ENCODE measurements around the gene NXPH1.

Gene NXPH1

GRCh38 chr7:8638076-8638475 lies 204.7 kb downstream of the NXPH1 start:
- Histone ChIP-seq H3F3A (ENCODE audit: control insufficient read depth, insufficient read depth) (no peaks in the 10 kb centered on the region), H3K4me2 (ENCODE audit: low read length) (no peak overlapping the region), H3K27me3 (ENCODE audit: control insufficient read depth, low read length) (no peaks in the 10 kb centered on the region), H3K79me2 (ENCODE audit: control insufficient read depth, low read length) (no peaks in the 10 kb centered on the region), H4K20me1 (ENCODE audit: control insufficient read depth, insufficient read depth, low read depth, low read length) (no peaks in the 10 kb centered on the region), H3K4me3 (ENCODE audit: low read length) (no peak overlapping the region), H3K4me1 (ENCODE audit: control insufficient read depth, low read length) (no peaks in the 10 kb centered on the region), H3K27ac (ENCODE audit: low read depth, low read length) (no peak overlapping the region), H3K36me3 (ENCODE audit: control insufficient read depth, low read length) (no peaks in the 10 kb centered on the region), H3K9me3 (ENCODE audit: control insufficient read depth, insufficient read depth, low read length) (no peaks in the 10 kb centered on the region), H3K9me2 (replicated peaks; ENCODE audit: control insufficient read depth, low read length) (no peaks in the 10 kb centered on the region)
- TF ChIP-seq EZH2phosphoT487 (IDR thresholded peaks at IDR 0.05; ENCODE audit: borderline replicate concordance, low read length) (no peak), CTCF (IDR thresholded peaks at IDR 0.05; ENCODE audit: low read depth, low read length, poor library complexity, severe bottlenecking) (no peak)

GRCh38 chr7:8639668-8640067 lies 206.3 kb downstream of the NXPH1 start:
- Histone ChIP-seq H3K9me3 (ENCODE audit: control insufficient read depth, insufficient read depth, low read length) (no peaks in the 10 kb centered on the region), H4K20me1 (ENCODE audit: control insufficient read depth, insufficient read depth, low read depth, low read length) (no peaks in the 10 kb centered on the region), H3K27me3 (ENCODE audit: control insufficient read depth, low read length) (no peaks in the 10 kb centered on the region), H3K27ac (ENCODE audit: low read depth, low read length) (no peak overlapping the region), H3K4me2 (ENCODE audit: low read length) (no peak overlapping the region), H3K79me2 (ENCODE audit: control insufficient read depth, low read length) (no peaks in the 10 kb centered on the region), H3K9me2 (replicated peaks; ENCODE audit: control insufficient read depth, low read length) (no peaks in the 10 kb centered on the region), H3K36me3 (ENCODE audit: control insufficient read depth, low read length) (no peaks in the 10 kb centered on the region), H3F3A (ENCODE audit: control insufficient read depth, insufficient read depth) (no peaks in the 10 kb centered on the region), H3K4me3 (ENCODE audit: low read length) (no peak overlapping the region), H3K4me1 (ENCODE audit: control insufficient read depth, low read length) (no peaks in the 10 kb centered on the region)
- TF ChIP-seq EZH2phosphoT487 (IDR thresholded peaks at IDR 0.05; ENCODE audit: borderline replicate concordance, low read length) (no peak), CTCF (IDR thresholded peaks at IDR 0.05; ENCODE audit: low read depth, low read length, poor library complexity, severe bottlenecking) (no peak)

GRCh38 chr7:8640671-8641070 lies 207.3 kb downstream of the NXPH1 start:
- Histone ChIP-seq H3K27me3 (ENCODE audit: control insufficient read depth, low read length) (no peaks in the 10 kb centered on the region), H4K20me1 (ENCODE audit: control insufficient read depth, insufficient read depth, low read depth, low read length) (no peaks in the 10 kb centered on the region), H3K27ac (ENCODE audit: low read depth, low read length) (no peak overlapping the region)

More at GRCh38 chr7:8640671-8641070, 207.3 kb downstream of the NXPH1 start:
- Histone ChIP-seq H3K79me2 (ENCODE audit: control insufficient read depth, low read length) (no peaks in the 10 kb centered on the region), H3K36me3 (ENCODE audit: control insufficient read depth, low read length) (no peaks in the 10 kb centered on the region), H3K9me3 (ENCODE audit: control insufficient read depth, insufficient read depth, low read length) (no peaks in the 10 kb centered on the region), H3K4me3 (ENCODE audit: low read length) (no peak overlapping the region), H3K4me1 (ENCODE audit: control insufficient read depth, low read length) (no peaks in the 10 kb centered on the region), H3K4me2 (ENCODE audit: low read length) (no peak overlapping the region), H3K9me2 (replicated peaks; ENCODE audit: control insufficient read depth, low read length) (no peaks in the 10 kb centered on the region), H3F3A (ENCODE audit: control insufficient read depth, insufficient read depth) (no peaks in the 10 kb centered on the region)
- TF ChIP-seq CTCF (IDR thresholded peaks at IDR 0.05; ENCODE audit: low read depth, low read length, poor library complexity, severe bottlenecking) (no peak), EZH2phosphoT487 (IDR thresholded peaks at IDR 0.05; ENCODE audit: borderline replicate concordance, low read length) (no peak)
